A549 (cell line): ENCODE data around the gene UBN1.

ENCODE experiments used
- CBX8 ChIP-seq: fragments of 200-600 bp; sonication (generic); IDR thresholded peaks from 2 replicates; pipeline ENCODE4 v1.6.1; 2016
- ESRRA ChIP-seq: fragments of 150-350 bp; IDR thresholded peaks from 2 replicates; pipeline ENCODE4 v1.6.1; 2014; ENCODE audit warnings: mild to moderate bottlenecking, low read length, borderline replicate concordance
- HMGXB4 ChIP-seq: fragments of 250-450 bp; sonication (Bioruptor Pico); IDR thresholded peaks from 2 replicates; pipeline ENCODE4 v1.5.0; 2021; ENCODE audit warnings: mild to moderate bottlenecking, moderate library complexity, borderline replicate concordance
- HOXA7 ChIP-seq: fragments of 250-450 bp; sonication (Bioruptor Pico); IDR thresholded peaks from 2 replicates; pipeline ENCODE4 v1.5.0; 2020; ENCODE audit warnings: mild to moderate bottlenecking, moderate library complexity
- MAX ChIP-seq: IDR thresholded peaks from 2 replicates; pipeline ENCODE4 v1.6.1; 2012
- MYC ChIP-seq: IDR thresholded peaks from 2 replicates; pipeline ENCODE4 v1.6.1; 2012; ENCODE audit warnings: mild to moderate bottlenecking, inconsistent platforms, low read length, improper control_type of control experiment, borderline replicate concordance
- POLR2A ChIP-seq: IDR thresholded peaks from 2 replicates; pipeline ENCODE4 v1.6.1; 2012; ENCODE audit warnings: mild to moderate bottlenecking, low read length
- RAD21 ChIP-seq, 2 experiments: fragments of >200 bp in 1 of 2; sonication (Bioruptor Twin) in 1 of 2; formaldehyde crosslinking in 1 of 2; IDR thresholded peaks in 1 of 2; conservative IDR thresholded peaks in 1 of 2; 2 replicates in 1 of 2; 3 replicates in 1 of 2; pipeline ENCODE4 v1.6.1; 2012 to 2018; ENCODE audit warnings: inconsistent platforms in 1 of 2
- RARB ChIP-seq: fragments of 250-450 bp; sonication (Bioruptor Pico); IDR thresholded peaks from 2 replicates; pipeline ENCODE4 v1.8.0; 2021; ENCODE audit warnings: mild to moderate bottlenecking, moderate library complexity
- SMC3 ChIP-seq: fragments of >200 bp; sonication (Bioruptor Twin); formaldehyde crosslinking; IDR thresholded peaks from 3 replicates; pipeline ENCODE4 v1.6.1; 2018; ENCODE audit warnings: inconsistent platforms
- ZC3H11A ChIP-seq: fragments of 450-650 bp; IDR thresholded peaks from 2 replicates; pipeline ENCODE4 v1.6.1; 2014; ENCODE audit warnings: antibody characterized with exemption, mild to moderate bottlenecking
- TF ChIP-seq, protein P1 (sequence below): fragments of >200 bp; sonication (Bioruptor Twin); formaldehyde crosslinking; IDR thresholded peaks from 3 replicates; pipeline ENCODE4 v1.5.1; 2016

- no peak for TF ChIP-seq HMGXB4
- TF ChIP-seq SMC3 = no peak
- no peak for TF ChIP-seq RARB (CRISPR knock-in tag)
- no peak for TF ChIP-seq RAD21 (conservative IDR thresholded peaks at IDR 0.05 in 1 of 2, IDR thresholded peaks at IDR 0.05 in 1 of 2)
- no peak for TF ChIP-seq ZC3H11A
- TF ChIP-seq HOXA7 (CRISPR knock-in tag) = no peak
- TF ChIP-seq, protein P1, sequence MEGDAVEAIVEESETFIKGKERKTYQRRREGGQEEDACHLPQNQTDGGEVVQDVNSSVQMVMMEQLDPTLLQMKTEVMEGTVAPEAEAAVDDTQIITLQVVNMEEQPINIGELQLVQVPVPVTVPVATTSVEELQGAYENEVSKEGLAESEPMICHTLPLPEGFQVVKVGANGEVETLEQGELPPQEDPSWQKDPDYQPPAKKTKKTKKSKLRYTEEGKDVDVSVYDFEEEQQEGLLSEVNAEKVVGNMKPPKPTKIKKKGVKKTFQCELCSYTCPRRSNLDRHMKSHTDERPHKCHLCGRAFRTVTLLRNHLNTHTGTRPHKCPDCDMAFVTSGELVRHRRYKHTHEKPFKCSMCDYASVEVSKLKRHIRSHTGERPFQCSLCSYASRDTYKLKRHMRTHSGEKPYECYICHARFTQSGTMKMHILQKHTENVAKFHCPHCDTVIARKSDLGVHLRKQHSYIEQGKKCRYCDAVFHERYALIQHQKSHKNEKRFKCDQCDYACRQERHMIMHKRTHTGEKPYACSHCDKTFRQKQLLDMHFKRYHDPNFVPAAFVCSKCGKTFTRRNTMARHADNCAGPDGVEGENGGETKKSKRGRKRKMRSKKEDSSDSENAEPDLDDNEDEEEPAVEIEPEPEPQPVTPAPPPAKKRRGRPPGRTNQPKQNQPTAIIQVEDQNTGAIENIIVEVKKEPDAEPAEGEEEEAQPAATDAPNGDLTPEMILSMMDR = no peak
- TF ChIP-seq ESRRA = no peak
- TF ChIP-seq MYC = no peak
- TF ChIP-seq CBX8 = no peak
- TF ChIP-seq POLR2A = no peak
- TF ChIP-seq MAX = no peak
Measured at GRCh38 chr16:4814542-4815173, 32.6 kb upstream of the UBN1 start.
